HG03159 (cell line): ENCODE data around the gene RAC3.

ENCODE experiments used
- ATAC-seq: cut with Tn5 transposase; IDR thresholded peaks from one replicate; pipeline ENCODE4 v1.9.1; 2021; ENCODE audit warnings: mild to moderate bottlenecking, moderate library complexity; ENCODE audit not compliant: unreplicated experiment

Gene RAC3

GRCh38 chr17:82022310-82022980, 9.0 kb upstream of the RAC3 start, which contains the start of gene CENPX:
TSS of gene CENPX (minus strand) at chr17:82022878. CDS start at chr17:82022861, 17 bp downstream.
- ATAC-seq, result no peak

GRCh38 chr17:82022981-82023446, 8.5 kb upstream of the RAC3 start, which contains the start of gene LRRC45:
TSS of gene LRRC45 (plus strand) at chr17:82023305. CDS start at chr17:82023644, 339 bp downstream.
- ATAC-seq, result peak; percentile 84

DNA sequence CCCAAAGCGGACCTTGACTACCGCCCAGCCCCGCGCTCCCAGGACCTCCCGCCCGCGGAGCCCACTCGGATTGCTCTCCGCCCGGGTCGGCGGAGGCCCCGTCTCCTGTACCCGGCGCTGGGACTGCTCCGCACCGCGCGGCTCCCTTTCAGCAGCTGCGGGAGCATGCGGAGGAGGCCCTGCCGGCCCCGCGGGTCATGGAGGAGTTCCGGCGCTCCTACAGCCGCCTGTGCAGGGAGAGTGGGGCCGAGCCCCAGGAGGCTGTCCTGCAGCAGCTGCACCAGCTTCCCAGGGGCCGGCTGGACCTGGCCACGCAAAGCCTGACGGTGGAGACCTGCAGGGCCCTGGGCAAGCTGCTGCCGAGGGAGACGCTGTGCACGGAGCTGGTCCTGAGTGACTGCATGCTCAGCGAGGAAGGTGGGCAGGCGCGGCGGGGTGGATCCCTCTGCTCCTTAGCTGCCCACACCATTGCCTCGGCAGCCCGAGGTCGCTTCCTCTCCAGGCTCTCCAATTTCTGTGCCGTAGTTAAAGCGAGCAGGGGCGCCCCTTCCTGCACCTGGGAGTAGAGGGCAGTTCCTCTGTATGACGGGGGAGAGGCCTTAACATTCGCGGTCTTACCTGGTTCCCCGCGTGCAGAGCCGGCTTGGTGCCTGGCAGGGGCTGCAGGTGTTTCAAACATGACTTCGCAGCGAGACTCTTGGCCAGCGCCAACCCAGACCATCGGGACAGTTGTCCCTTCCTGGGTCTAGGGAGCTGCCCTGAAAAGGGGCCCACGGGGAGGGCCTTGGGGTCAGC, 7.8 kb upstream of the RAC3 start:
- peak; percentile 1 for ATAC-seq

DNA sequence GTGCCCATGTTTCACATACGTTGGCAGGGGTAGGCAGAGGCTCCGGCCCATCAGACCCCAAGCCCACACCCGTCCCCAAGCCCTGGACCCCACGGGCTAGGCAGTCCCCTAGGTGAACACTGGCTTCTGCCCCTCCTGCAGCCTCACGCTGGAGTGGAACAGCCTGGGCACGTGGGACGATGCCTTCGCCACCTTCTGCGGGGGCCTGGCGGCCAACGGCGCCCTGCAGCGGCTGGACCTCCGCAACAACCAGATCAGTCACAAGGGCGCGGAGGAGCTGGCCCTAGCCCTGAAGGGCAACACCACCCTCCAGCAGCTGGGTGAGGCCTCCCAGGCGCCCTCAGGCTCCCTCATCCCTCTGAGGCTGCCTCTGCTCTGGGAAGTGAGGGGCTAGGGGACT, 6.6 kb upstream of the RAC3 start:
- no peak for ATAC-seq

DNA sequence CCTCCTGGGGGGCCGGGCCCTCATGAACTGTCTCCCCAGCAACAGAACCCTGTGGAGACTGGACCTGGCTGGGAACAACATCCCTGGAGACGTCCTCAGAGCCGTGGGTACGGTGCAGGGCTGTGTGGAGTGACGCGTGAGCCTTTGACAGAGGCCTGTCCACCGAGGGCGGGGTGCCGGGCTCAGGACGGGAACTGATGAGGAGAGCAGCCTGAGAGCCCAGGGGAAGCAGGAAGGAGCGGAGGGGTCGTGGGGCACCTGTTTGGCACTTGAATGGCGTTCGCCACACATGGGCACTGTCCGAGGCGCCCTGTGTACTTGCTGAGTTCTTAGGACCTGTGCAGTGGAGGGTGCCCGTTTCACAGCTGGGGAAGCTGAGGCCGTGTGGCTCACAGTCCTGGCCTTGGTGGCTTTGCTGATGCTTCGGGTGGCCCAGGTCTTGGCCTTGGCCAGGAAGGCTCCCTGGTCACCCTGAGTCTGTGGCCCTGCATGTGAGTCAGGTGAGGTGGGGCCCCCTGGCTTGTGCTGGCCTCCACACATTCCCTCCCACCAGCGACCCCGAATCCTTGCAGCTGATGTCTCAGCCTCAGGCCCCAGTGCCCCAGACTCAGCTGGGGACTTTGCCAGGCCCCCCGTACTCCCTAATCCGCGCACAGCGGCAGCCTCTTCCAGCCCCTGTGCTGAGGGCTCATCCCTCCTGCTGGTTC, 5.9 kb upstream of the RAC3 start:
- no peak for ATAC-seq

DNA sequence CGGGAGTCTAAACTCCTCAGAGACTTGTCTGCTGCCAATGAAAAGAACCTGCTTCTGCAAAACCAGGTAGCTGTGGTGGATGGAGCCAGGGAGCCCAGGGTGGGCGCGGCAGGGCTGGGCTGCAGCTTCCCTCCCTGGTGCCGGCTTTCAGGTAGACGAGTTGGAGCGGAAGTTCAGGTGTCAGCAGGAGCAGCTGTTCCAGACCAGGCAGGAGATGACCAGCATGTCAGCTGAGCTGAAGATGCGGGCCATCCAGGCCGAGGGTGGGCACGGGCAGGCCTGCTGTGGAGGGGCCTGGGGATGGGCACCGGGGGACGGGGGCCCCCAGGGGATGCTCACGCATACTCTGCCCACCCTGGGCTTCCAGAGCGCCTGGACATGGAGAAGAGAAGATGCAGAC, 3.2 kb upstream of the RAC3 start:
- no peak for ATAC-seq

DNA sequence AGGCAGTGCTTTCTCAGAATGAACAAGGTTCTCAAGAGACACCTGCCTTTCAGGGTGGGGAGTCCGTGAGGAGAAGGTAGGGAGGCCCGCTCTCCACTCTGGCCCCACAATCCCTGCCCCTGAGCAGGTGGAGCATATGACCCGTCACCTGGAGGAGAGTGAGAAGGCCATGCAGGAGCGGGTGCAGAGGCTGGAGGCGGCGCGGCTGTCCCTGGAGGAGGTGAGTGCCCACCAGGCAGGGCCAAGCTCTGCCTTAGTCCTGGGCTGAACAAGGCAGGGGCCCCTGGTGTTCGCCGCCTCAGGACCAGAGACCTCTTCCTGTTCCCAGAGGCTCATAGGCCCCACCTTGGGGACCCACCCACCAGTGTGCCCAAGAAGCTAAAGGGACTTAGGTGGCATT, 2.5 kb upstream of the RAC3 start:
- no peak for ATAC-seq

GRCh38 chr17:82029391-82029790, 2.1 kb upstream of the RAC3 start:
- ATAC-seq, result no peak

GRCh38 chr17:82029990-82030469, 1.4 kb upstream of the RAC3 start:
- ATAC-seq, result no peak

- ATAC-seq, result no peak
Observed at GRCh38 chr17:82030470-82031302, 792 bp upstream of the RAC3 start.

- ATAC-seq, result no peak
Observed at GRCh38 chr17:82031885-82032627, 578 bp downstream of the RAC3 start.

DNA sequence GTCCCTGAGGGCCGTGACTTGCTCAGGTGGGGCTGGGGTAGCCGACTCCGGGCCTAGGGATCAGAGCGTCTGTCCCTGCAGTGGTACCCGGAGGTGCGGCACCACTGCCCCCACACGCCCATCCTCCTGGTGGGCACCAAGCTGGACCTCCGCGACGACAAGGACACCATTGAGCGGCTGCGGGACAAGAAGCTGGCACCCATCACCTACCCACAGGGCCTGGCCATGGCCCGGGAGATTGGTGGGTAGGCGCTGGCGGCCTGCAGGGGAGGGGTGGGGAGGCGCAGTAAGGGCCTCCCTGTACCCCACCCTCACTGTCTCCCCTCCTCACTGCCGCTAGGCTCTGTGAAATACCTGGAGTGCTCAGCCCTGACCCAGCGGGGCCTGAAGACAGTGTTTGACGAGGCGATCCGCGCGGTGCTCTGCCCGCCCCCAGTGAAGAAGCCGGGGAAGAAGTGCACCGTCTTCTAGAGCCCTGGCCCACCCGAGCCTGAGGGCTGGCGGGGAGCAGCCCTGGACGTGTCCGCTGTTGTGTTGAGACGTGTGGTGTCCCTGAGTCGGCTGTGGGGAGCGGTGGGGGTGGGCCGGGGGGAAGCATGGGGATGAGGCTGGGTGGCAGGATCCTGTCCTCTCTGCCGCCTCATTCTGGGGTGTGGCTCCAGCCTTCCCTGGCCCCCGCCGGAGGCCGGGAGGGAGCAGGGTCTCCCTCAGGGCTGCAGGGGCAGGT, 2.0 kb downstream of the RAC3 start:
- ATAC-seq, result no peak

GRCh38 chr17:82034371-82035011, 3.0 kb downstream of the RAC3 start:
- no peak for ATAC-seq

DNA sequence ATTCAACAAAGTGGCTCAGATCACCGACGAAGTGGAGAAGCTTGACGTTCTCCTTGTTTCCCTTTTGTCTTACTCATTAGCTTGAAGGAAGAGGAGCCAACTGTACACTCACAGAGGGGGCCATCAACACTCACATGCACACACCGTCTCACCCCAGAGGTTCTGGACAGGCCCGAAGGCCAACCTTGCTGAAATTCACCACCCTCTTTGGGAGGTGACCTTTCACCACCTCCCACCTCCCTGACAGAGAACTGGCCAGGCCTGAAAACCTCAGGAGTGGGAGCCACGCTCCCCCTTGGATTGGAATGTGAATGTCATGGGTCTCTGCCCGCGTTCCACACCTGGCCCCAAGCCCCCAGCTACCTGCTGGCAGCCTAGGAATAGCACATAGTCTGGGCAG, 4.0 kb downstream of the RAC3 start:
- no peak for ATAC-seq

DNA sequence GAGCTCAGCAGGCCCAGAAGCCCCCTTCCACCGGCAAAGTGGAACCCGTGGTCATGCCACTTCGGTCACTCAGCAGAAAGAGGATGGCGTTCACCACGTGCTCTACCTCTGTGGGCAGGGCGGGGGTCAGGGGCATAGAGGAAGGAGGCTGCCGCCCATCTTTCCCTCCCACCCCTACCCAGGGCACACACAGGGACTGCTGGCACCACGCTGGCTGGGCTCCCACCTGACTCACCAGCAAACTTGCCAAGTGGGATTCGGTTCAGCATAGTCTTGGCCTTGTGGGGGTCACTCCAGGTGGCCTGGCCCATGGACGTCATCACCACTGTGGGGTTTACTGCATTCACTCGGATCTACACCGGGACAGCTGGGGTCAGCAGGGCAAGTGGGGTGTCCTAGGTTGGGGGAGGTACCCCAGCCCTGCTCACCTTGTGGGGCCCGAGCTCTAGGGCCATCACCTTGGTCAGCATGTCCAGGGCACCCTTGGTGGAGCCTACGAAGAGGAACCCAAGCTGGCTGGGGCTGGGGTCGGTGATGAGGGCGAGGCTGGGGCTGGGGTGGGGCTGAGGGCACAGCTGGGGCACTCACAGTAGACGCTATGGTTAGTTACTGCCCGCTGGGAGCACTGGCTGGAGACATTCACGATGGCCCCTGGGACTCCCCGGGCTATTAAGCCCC, 4.6 kb downstream of the RAC3 start:
- no peak for ATAC-seq

- no peak for ATAC-seq
Observed at GRCh38 chr17:82036634-82037091, 5.2 kb downstream of the RAC3 start.

GRCh38 chr17:82037092-82037888, 5.8 kb downstream of the RAC3 start, which contains the start of gene DCXR:
TSS of gene DCXR (minus strand) at chr17:82037697. CDS start at chr17:82037682, 15 bp downstream.
- ATAC-seq, result peak; percentile 89
